Cardiac septum (tissue), 1 donor: Measurements from ENCODE around the gene ABCG4. TPM values are rescaled to one million over a fixed set of nuclear protein-coding genes. Genes with fewer than 3 reads are reported as not detected.
"Not testable (repeated sequence)": the region's sequence is repeated elsewhere in the genome, so short reads cannot be mapped to it uniquely, and the experiment has no call there.

Experiments used
- DNase-seq: peaks from one replicate; pipeline ENCODE4 v3.0.0-alpha.2; 2020; ENCODE audit warnings: low spot score
- intact Hi-C: fragments of 100-400 bp; cut with DNase I; formaldehyde crosslinking; loops from one replicate; pipeline ENCODE4 v1.14.0; 2022
- total RNA-seq: library from RNA; stranded (reverse); fragmentation: NEBNext Ultra II Directional; extraction: Animal tissue kit (Norgen Biotek cat#: 25700); gene quantifications from one replicate; pipeline ENCODE4 v1.2.1, GENCODE V29; 2021
- donor health status: DM: no; HTN: no; CAD: no.

ABCG4 gene
- total RNA-seq, 1 donor from 2014 or later, result 1.0 TPM

DNA sequence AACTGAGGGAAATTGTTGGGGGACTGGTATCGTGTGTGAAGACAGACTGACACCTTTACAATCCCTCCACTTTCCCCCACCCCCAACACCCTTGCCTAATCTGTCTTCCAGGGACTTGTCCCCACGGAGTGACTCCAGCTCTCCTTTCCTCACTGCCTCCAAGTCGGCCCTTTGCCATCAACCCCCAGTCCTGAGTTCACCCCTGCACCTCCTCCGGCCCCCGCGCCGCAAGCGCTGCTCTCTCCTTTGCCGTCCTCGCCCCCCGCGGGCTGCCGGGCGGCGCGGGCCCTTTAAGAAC is 183 bp upstream of the ABCG4 start:
- no peak for DNase-seq
- intact Hi-C loops, result loop anchor here (5.0 kb wide), 2 partner anchors 49 to 174 kb away; no protein-coding TSS in a partner anchor

DNA sequence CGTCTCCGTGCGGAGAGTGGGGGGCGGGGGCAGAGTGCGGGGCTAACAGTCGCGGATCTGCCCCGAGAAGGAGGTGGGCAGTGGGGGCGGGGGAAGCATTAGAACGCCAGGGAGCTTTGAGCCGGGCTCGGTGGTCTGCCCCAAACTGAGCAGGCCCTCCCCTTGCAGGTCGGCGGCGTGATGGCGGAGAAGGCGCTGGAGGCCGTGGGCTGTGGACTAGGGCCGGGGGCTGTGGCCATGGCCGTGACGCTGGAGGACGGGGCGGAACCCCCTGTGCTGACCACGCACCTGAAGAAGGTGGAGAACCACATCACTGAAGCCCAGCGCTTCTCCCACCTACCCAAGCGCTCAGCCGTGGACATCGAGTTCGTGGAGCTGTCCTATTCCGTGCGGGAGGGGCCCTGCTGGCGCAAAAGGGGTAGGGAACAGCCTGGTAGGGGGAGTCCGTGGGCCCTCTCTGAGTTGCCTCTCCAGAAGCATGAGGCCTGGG is 979 bp downstream of the ABCG4 start:
- DNase-seq, result no peak
- intact Hi-C loops, result loop anchor here (5.0 kb wide), 2 partner anchors 47 to 172 kb away; no protein-coding TSS in a partner anchor

DNA sequence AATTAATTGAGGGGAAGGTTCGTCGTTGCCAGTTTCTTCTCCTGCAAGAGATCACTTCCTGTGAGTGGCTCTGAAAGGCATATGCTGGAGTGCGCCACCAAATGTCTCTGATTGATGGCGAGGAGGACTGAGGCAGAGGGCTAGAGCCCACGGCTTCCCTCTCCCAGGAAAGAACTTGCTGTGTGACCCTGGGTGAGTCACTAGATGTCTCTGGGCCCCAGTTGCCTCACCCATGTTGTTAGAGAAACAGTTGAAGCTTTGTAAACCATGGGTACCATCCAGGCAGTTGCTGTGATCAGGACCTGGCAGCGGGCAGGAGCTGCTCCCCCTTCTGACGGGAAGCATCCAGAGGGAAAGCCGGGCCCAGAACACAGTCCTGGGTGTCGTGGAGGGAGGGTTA is 3.2 kb downstream of the ABCG4 start:
- no peak for DNase-seq
- intact Hi-C loops, result no loop called here

DNA sequence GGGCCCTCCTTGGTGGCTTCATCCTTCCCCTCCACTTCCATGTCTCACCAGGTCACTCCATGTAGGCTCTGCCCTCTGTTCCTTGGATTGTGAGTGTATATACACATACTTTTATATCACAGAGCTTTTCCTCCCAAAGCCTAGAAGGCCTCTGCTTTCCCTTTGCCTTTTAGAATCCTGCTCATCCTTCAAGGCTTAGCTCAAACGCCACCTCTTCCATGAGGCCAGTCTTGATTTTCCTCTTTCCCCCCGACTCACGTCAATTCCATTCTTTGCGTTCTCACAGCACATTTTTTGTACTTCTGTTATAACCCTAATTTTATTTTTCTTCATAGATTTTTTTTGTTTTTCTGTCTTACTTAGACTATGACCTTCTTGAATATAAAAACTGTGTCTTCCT is 3.8 kb downstream of the ABCG4 start:
- no peak for DNase-seq
- intact Hi-C loops, result no loop called here

DNA sequence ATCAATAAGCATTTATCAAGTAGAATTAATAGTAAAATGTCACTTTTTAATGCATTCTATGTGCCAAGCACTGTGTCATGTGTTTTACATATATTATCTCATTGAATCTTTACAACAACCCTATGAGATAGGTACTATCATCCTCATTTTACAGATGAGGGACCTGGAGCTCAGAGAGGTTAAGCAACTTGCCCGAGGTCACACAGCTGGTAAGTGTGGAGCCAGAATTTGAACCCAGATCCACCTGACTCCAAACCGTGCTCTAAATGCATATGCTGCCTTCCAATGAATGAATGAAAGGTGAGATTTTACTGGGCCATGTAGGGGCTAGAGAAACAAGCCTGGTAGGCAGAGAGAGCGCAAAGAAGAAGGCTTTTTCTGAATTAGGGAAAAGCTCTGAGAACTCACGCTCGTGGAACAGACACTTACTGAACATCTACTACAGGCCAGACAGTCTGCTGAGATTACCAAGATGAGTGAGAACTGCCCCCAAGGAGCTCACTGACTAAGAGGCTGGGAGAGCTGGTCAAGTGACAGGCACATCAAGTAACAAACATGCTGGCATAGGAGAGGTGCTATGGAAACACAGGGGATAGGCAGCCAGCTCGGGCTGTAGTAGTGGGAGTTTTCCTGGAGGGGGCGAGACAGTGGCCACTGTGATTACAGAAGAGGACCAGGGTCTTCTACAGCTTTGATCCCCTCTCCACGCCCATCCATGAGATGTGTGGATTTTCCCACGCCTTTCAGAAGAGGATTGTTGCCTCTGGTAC is 4.4 kb downstream of the ABCG4 start:
- intact Hi-C loops, result no loop called here
- no peak for DNase-seq

DNA sequence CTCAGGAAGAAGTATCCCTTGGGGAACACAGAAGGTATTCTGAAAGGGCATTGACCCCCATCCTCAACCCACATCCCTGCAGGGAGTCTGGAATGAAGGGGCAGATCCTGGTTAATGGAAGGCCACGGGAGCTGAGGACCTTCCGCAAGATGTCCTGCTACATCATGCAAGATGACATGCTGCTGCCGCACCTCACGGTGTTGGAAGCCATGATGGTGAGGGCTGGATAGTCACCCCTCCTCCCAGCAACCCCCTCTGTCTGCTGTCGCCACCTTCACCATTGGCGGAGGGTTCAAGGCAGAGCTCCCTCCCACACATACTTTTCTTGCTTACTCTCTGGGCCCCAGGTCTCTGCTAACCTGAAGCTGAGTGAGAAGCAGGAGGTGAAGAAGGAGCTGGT is 5.3 kb downstream of the ABCG4 start:
- intact Hi-C loops, result no loop called here
- no peak for DNase-seq

DNA sequence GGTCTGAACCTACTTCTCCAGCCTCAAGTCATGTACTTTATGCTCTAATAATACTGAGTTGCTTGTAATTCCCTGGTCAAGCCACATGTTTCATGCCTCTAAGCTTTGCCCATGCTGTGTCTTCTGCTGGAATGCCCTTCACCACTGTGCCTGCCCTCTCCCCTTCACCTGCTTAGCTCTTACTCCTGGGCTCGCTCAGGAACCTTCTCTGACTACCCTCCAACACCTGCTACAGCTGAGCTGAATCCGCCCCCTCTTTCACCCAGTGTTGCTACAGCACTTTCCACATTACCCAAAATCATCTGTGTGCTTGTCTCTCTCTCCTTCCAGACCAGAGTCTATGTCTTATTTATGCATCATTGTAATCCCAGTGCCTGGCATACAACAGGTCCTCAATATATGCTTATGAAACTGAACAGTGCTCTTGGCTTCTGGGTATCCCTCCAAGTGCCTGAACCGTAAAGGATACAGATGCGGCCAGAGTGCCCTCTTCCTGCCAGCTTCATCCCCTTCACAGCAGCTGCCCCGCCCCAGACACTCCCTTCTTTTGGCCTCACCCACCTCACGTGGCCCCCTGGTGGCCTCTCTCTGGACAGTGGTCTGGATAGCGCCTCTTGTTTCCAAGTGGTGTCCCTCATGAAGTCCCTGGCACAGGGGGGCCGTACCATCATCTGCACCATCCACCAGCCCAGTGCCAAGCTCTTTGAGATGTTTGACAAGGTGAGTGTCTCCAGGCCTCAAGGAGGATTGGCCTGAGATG is 7.1 kb downstream of the ABCG4 start:
- DNase-seq, result no peak
- intact Hi-C loops, result no loop called here

DNA sequence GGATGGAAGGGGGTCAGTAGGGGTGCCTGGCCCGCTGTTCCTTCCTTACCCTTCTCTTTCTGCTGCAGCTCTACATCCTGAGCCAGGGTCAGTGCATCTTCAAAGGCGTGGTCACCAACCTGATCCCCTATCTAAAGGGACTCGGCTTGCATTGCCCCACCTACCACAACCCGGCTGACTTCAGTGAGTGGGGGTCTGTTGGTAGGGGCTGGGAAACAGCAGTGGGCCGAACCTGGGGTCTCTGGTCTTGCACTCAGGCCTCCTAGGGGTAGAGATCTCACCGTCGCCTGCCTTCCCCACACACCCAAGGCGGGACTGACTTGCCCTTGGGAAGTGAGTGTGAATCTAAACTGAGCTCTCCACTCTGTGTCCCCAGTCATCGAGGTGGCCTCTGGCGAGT is 7.6 kb downstream of the ABCG4 start:
- intact Hi-C loops, result no loop called here
- no peak for DNase-seq

DNA sequence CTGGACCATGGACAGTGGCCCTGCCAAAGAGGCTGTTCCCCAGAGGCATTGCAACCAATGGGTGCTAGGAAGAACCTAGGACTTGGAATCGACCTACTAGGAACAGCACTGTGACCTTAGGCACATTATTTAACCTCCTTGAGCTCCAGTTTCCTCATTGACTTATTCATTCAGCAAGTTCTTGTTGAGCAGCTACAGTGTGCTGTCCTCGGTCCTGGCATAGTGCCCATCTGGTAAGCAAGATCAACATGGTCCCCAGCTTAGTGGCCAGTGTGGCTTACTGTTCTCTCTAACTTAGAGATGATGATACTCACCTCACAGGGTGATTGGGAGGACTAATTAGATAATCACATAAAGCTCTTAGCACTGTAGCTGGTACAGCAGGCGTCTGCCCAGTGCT is 8.2 kb downstream of the ABCG4 start:
- intact Hi-C loops, result no loop called here
- no peak for DNase-seq

DNA sequence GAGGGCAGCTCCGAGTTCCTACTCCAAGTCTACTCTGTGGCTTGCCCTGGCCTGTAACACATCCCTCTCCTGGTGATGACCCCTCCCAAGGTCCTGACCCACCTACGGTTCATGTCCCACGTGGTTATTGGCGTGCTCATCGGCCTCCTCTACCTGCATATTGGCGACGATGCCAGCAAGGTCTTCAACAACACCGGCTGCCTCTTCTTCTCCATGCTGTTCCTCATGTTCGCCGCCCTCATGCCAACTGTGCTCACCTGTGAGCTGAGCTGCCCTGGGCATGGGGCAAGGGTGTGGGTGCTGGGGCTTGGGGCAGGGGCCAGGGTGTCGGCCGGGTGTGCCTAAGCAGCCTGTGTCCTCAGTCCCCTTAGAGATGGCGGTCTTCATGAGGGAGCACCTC is 9.6 kb downstream of the ABCG4 start:
- intact Hi-C loops, result no loop called here
- no peak for DNase-seq

DNA sequence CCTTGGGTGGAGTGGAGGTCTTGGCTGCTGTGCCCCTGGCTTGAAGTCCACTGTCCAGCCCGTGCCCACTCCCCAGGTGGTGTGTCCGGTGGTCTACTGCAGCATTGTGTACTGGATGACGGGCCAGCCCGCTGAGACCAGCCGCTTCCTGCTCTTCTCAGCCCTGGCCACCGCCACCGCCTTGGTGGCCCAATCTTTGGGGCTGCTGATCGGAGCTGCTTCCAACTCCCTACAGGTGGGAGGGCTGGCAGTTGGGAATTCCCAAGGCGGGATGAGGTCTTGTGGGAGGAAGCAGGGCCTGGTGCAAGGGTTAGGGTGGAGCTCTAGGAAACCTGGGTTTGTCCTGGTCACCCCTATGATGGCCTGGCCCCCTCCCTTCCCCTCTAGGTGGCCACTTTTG is 11.3 kb downstream of the ABCG4 start:
- intact Hi-C loops, result no loop called here
- DNase-seq, result no peak

DNA sequence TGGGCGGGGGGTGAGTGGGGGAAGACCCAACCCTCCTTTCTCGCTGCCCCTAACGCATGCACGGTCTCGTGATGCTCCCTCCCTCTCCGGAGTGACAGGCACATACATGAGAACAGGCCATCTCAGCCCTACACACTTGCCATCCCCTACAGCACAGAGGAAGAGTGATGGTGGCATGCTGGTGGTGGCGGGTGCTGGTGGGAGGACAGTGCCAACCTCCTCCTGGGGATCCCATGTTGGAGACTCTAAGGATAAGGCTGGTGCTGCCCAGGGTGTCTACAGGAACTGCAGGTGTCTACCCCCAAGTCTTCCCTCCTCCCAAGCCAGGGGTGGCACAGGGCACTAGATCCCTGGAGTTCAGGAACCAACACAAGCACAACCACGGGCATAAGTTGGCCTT is 13.0 kb downstream of the ABCG4 start:
- no peak for DNase-seq
- intact Hi-C loops, result no loop called here

DNA sequence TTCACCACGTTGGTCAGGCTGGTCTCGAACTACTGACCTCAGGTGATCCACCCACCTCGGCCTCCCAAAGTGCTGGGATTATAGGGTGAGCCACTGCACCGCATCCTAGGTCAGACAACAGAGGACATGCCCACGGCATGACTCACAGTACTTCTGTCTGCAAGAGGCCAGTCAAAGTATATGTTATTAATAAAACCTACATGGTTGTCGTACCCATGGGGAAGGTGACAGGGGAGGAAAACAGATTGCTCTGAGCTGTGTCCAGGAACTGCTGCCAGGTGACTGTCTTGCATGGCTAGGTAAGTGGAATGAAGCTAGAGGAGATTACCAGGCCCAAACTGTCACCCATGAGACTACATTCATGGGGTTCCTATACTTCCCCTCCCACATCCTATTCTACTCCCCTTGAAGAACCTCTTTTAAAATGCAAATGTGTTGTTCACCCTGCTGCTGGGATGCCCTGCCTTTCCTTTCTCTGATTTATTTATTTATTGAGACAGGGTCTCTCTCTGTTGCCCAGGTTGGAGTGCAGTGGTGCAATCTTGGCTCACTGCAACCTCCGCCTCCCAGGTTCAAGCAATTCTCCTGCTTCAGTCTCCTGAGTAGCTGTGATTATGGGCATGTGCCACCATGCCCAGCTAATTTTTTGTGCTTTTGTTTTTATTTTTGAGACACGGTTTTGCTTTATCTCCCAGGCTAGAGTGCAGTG is 17.7 kb downstream of the ABCG4 start:
- no peak for DNase-seq
- intact Hi-C loops, result no loop called here

DNA sequence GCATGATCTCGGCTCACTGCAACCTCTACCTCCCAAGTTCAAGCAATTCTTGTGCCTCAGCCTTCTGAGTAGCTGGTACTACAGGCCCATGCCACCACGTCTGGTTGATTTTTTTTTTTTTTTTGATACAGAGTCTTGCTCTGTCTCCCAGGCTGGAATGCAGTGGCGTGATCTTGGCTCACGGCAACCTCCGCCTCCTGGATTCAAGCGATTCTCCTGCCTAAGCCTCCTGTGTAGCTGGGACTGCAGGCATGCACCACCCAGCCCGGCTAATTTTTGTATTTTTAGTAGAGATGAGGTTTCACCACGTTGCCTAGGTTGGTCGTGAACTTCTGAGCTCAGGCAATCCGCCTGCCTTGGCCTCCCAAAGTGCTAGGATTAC is 18.2 kb downstream of the ABCG4 start:
- intact Hi-C loops, DNase-seq: not testable (repeated sequence)

DNA sequence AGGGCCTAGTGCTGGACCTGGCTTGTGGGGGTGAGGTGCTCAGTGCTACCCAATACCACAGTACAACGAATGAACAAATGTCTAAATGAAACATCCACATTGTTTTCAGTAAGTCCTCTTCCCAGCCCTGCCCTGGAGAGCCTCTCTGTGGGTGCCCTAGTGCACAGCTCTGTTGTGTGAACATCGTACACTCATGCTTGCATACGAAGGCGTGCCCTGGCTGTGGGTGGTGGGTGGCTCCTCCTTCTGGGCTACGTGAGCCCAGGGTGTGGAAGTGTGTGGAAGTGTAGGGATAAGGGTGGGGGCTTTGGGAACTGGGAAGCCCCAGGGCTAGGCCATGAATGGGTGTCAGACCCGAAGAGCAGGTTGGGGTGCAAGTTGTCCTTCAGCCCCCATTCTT is 19.1 kb downstream of the ABCG4 start:
- DNase-seq, result no peak
- intact Hi-C loops, result loop anchor here (2.0 kb wide), 1 partner anchor 37 kb away; no protein-coding TSS in a partner anchor

DNA sequence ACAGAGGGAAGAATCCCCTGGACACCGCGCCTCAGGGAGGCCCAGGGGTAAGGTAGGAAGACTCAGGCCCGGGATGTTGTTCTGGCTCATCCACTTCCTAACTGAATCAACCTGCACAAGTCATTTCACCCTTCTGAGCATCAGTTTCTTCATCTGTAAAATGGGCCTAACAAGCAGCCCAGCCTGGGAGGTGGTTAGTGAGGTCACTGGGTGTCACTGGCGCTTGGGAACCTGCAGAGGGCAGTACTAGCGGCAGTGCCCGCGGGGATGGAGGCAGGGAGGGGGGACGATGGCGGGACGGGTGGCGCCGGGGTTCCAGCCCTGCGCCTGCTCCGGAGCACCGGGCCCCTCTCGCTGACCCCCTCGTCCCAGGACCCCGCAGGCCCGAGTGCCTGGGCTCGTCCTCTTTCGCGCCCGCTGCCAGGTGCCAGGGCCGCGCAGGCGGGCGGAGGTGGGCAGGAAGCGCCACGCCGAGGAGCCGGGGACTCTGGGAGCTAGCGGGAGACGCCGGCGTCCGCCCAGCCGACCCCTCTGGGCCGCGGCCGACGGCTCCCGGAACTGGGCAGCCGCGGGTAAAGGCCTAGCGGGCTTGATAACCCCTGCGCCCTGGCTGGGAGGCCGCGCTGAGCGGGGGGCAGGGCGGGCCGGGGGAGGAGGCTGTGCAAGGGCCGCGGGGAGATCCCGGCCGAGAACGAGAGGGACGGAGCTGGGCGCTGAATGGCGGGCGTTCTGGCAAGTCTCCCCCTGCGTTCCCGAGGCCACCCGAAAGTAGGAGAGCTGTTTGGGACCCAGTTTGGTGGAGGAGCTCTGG is 19.8 kb downstream of the ABCG4 start, which contains the start of gene NLRX1:
Gene NLRX1, plus strand, starts transcription at position 255 of the 811 bp plus-strand sequence. CDS start 2,679 bp downstream, outside the sequence.
- peak; percentile 95 for DNase-seq
- intact Hi-C loops, result loop anchor here (2.0 kb wide), 1 partner anchor 36 kb away; no protein-coding TSS in a partner anchor

DNA sequence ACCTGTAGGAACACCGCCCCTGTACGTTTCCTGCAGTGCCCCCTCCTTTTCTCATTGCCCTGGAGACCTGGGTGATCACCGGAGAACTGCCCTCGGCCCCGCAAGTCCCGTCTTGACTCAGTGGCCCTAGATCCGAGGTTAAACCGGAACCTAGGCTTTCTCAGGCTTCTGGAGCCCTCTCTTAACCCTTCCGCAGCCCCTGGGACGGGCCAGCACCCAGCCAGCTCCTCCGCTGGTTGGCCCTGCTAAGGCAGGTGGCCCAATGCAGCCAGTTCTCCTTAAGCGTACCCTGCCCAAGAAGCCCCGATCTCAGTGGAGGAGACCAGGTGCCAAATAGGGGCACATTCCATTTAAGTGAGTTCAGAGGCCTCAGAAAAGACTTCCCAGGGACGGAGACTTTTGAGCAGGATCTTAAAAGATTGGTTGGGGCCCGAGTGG is 20.4 kb downstream of the ABCG4 start:
- no peak for DNase-seq
- intact Hi-C loops, result loop anchor here (2.0 kb wide), 1 partner anchor 36 kb away; no protein-coding TSS in a partner anchor

DNA sequence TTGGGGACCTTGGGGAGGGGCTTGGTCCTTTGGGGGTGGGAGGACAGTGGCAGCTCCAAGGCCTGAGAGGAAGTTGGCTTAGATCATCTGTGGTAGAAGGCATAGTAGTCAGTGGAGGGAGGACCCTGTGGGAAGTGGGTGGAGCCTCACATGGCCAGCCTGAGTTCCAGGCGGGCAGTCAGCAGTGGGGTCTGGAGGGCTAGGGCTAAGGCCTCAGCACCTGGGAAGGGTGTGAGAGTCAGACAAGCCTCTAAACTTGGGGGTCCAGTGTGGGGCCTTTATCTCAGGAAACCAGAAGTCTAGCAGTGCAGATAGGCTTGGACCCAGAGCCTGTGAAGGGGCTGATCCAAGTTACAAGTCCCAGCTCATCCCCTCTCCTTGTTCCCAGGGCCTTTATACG is 23.7 kb downstream of the ABCG4 start:
- no peak for DNase-seq
- intact Hi-C loops, result no loop called here

DNA sequence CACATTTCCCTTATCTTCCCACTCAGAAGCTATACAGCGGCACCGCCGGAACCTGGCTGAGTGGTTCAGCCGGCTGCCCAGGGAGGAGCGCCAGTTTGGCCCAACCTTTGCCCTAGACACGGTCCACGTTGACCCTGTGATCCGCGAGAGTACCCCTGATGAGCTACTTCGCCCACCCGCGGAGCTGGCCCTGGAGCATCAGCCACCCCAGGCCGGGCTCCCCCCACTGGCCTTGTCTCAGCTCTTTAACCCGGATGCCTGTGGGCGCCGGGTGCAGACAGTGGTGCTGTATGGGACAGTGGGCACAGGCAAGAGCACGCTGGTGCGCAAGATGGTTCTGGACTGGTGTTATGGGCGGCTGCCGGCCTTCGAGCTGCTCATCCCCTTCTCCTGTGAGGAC is 24.6 kb downstream of the ABCG4 start:
- no peak for DNase-seq
- intact Hi-C loops, result no loop called here
